ENCODE measurements around the gene SFTPA2.
"Not testable (repeated sequence)": the region's sequence is repeated elsewhere in the genome, so short reads cannot be mapped to it uniquely, and the experiment has no call there.

The SFTPA2 gene

DNA sequence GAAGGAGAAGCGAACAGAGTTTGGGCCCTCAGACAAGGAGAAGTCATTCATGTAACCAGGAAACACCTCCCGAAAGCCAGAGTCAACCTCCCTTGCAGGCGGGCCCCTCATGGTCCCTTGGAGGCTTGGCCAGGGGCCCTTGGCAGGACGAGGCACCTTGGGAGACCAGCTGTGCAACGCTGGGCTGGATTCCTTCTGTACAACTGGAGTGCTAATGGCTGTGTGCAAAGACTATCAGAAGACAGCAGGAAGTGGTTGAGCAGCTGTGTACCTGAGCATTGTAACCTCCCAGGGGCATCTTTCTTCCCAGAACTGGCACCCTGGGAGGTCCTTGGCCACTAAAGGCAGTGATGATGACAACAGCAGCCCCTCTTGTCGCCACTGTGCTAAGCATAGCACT lies 38.5 kb downstream of the SFTPA2 start:
- not testable (repeated sequence) for DNase-seq (ENCODE audit: insufficient read length, low spot score); FAIRE-seq

DNA sequence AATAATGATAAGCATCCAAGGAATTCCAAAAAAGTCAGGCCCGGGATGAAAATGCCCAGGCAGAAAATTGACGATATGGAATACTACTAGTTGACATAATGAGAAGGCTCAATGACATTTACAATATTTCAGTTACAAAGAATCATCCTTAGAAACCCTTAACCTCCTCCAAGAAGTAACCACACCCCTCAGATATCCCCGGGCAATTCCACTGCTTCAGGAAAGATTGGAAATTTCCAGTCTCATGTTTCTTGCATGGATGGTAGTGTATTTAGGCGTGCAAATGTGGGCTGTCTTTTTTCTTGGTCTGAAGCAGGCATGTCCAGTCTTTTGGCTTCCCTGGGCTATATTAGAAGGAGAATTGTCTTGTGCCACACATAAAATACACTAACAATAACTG lies 42.6 kb downstream of the SFTPA2 start:
- FAIRE-seq; DNase-seq (ENCODE audit: insufficient read length, low spot score): not testable (repeated sequence)

DNA sequence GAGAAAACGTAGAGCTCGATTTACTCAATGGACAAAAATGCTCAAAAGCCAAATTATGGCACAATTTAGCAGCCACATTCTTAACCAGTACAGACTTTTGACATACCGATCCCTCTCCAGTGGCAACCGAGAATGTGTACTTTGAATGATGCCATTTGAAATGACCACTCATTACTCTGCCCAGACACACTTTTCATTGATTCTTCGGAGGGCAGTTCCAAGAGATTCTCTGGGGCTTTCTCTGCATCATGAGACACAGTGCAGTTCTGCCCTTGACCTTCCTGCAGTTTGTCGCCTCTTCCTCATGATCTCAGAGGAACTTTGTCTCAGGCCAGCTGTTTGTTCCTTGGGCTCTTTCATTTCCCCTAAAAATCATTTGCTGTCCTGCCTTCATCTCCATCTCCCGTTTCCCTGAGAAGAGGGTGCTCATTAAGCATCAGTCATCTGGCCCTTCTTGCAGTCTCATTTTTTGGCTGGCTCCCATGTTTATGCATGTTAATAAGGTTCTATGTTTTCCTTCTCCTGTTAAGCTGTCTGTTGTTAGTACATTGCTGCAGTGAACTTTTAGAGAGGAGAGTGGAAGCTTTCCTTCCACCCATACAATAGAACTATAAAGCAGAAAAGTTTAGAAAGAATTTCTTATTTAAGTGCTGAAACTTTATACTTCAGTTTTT lies 43.5 kb downstream of the SFTPA2 start:
- not testable (repeated sequence) for FAIRE-seq; DNase-seq (ENCODE audit: insufficient read length, low spot score)

DNA sequence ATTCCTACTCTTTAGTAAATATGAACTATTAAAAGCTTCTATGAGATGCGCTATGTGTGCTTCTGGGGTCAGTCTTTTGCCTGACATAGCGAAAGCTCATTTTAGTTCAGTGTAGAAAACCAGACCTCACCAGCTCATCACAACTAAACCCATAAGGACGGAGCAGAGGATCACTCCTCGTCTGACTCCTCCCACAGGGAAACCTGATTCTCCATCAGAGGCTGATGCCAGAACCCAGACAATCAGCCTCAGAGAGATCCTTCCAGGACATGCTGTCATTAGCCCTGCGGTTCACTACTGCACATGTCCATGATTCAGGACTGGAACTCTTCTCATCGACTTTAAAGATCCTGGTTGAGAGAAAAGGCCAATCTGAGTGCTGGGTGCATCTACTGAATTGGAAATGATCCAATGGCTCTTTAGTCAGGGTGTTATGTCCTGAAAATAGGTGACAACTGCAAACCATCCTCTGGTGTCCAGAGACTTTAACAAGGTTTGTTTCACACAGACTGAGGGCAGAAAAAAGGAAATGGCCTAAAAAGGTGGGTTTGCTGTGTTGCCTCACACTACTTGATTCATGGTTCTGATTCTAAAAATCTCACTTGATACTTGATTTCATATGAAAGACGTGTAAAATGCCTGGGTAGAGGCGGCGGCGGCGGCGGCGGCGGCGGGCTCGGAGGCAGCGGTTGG lies 48.2 kb downstream of the SFTPA2 start, which contains the start of gene EIF5AL1:
EIF5AL1 (plus strand) TSS at position 643 of the 693 bp plus-strand sequence. CDS start 117 bp downstream, outside the sequence.
- DNase-seq (ENCODE audit: insufficient read length, low spot score); FAIRE-seq: not testable (repeated sequence)

DNA sequence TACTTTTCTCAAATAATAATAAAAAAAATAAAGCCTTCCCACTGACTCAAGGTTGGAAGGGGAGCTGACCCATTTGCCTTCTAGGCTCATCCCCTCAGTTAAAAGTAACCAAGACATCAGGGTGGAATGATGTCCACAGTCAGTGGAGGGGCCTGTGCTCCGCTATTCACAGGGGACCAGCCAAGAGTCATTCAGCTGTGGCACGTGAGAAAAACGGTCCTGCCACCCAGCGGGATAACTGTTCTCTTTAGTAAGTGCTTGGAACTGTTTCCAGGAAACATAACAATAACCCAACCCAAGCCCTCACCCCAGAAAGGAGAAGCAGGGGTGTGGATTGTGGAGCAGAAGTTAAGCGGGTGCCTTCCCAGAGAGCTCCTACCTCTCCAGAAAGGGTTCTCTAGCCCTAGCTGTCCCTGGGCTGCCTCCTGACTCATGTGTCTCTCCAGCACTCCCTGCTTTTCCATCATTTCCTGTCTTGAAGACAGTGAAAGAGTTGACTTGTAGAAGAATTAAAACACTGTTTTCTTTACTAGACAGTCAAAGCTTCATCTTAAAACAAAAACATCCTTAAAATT lies 50.2 kb downstream of the SFTPA2 start:
- not testable (repeated sequence) for FAIRE-seq; DNase-seq (ENCODE audit: insufficient read length, low spot score)

DNA sequence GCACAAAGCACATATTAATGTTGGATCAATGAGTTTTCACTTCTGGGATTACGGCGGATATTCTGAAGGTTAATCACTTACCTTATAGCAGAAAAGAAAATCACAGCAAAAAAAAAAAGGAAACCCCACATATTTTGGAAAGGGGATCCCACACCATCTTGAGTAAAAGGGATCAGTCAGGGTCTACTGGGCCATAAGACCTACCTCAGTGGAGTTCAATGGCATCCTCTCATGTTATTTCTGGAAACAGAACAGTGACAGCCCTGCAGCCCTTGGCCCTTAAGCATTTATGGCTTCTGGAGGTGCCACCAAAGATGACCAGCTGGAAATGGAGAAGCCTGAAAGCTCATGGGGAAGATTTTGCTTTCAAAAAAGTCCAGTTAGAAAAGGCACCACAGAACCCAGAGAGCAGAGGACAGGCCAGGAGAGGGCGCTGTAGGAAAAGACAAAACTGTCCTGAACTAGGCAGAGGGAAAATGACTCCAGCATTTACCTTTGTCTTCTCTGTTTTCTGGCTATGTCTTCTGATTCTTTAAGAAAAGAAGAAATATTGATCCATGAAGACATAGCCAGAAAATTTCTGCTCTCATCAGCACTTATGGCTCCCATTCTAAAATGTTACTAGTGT lies 50.8 kb downstream of the SFTPA2 start:
- not testable (repeated sequence) for FAIRE-seq; DNase-seq (ENCODE audit: insufficient read length, low spot score)

DNA sequence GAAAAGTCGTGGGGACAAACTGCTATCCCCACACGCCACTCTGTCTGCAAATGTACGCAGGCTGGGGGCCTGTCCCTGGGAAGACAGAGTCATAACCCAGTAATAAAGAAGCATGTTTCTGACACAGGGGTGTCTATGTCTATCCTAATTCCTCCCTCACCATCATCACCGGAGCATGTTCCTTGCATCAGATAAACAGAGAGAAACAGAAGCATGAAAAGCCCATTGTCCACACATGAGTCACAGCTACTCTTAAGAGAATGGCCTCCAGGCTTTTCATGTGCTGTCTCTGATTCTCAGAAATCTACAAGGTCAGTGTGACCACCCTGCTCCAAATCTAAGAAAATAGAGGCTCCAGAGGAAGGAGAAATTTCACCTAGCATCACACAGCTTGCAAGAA lies 52.0 kb downstream of the SFTPA2 start:
- DNase-seq (ENCODE audit: insufficient read length, low spot score); FAIRE-seq: not testable (repeated sequence)

DNA sequence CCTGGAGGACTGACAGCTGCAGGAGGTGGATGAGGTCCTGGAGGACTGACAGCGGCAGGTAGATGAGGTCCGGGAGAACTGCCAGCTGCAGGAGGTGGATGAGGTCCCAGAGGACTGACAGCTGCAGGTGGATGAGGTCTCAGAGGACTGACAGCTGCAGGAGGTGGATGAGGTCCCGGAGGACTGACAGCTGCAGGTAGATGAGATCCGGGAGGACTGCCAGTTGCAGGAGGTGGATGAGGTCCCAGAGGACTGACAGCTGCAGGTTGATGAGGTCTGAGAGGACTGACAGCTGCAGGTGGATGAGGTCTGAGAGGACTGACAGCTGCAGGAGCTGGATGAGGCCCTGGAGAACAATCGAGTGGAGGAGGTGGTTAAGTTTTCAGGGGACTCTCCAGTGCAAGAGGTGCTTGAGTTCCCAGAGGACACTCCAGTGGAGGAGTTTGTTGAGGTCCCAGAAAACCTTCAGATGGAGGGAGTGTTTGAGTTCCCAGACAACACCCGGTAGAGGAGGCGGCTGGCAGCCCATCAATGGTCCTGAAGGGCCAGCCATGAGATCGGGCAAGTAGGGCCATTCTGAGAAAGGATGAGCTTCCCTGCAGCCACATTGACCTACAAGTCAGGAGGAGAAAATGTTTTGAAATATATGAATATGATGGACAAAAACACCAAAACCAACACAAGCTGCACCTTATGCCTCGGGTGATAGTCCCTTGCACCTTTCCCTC lies 52.6 kb downstream of the SFTPA2 start:
- DNase-seq (ENCODE audit: insufficient read length, low spot score) (no peak), FAIRE-seq (no peak)
